H1 (cell line): ENCODE data around the gene CHD1. TPM values are rescaled to one million over a fixed set of nuclear protein-coding genes. Genes with fewer than 3 reads are reported as not detected.

ENCODE experiments used
- CBX5 ChIP-seq: fragments of 300-800, 300-1000 bp; sonication (generic); IDR thresholded peaks from 2 replicates; pipeline ENCODE4 v1.7.1; 2016; ENCODE audit warnings: antibody characterized with exemption, low read length, low read depth
- EZH2 ChIP-seq: fragments of 200-600 bp; sonication (generic); IDR thresholded peaks from 2 replicates; pipeline ENCODE4 v1.7.1; 2012; ENCODE audit warnings: low read depth, mild to moderate bottlenecking, moderate library complexity, low read length, inconsistent platforms; ENCODE audit not compliant: severe bottlenecking
- GTF2F1 ChIP-seq: IDR thresholded peaks from 2 replicates; pipeline ENCODE4 v1.6.1; 2012; ENCODE audit warnings: low read depth, low read length, improper control_type of control experiment, borderline replicate concordance
- POLR2A ChIP-seq, 2 experiments: IDR thresholded peaks; 1 replicate in 1 of 2; 2 replicates in 1 of 2; pipeline ENCODE4 v1.6.1; 2011; ENCODE audit warnings: low read depth in 2 of 2, low read length in 2 of 2, mild to moderate bottlenecking in 2 of 2; ENCODE audit errors: control extremely low read depth in 1 of 2
- SIN3A ChIP-seq, 2 experiments: IDR thresholded peaks in 1 of 2; conservative IDR thresholded peaks in 1 of 2; 2 replicates each; pipeline ENCODE4 v1.6.1; 2011 to 2012; ENCODE audit warnings: low read length in 2 of 2, improper control_type of control experiment in 1 of 2, low read depth in 1 of 2, mild to moderate bottlenecking in 1 of 2
- SP4 ChIP-seq: IDR thresholded peaks from 2 replicates; pipeline ENCODE4 v1.6.1; 2012; ENCODE audit warnings: low read length, inconsistent platforms
- YY1 ChIP-seq: IDR thresholded peaks from 2 replicates; pipeline ENCODE4 v1.6.1; 2011; ENCODE audit warnings: low read depth, mild to moderate bottlenecking, low read length
- polyA plus RNA-seq, 7 experiments: library from polyadenylated mRNA; depleted of rRNA in 3 of 7; stranded (reverse) in 5 of 7; unstranded in 2 of 7; fragments of >200 nt in 5 of 7; fragments of 200-250 nt in 2 of 7; gene quantifications; 1 replicate in 5 of 7; 2 replicates in 1 of 7; 4 replicates in 1 of 7; pipeline versions ENCODE4 v1.2.1 to v1.2.3, GENCODE V29; 2011 to 2013; ENCODE audit warnings: missing spikeins in 2 of 7, mixed read lengths in 2 of 7
- total RNA-seq: library from RNA; stranded (reverse); fragmentation: NEBNext Ultra II Directional; extraction: Animal tissue kit (Norgen Biotek cat#: 25700); gene quantifications from 2 replicates; pipeline ENCODE4 v1.2.1, GENCODE V29; 2021
- TF ChIP-seq, protein P1 (sequence below): fragments of 300-600 bp; sonication (generic); IDR thresholded peaks from 2 replicates; pipeline ENCODE4 v1.7.1; 2012; ENCODE audit warnings: low read length, moderate library complexity, mild to moderate bottlenecking, inconsistent platforms; ENCODE audit not compliant: insufficient replicate concordance
- TF ChIP-seq, protein P2 (sequence below): IDR thresholded peaks from 2 replicates; pipeline ENCODE4 v1.6.1; 2011; ENCODE audit warnings: low read length, improper control_type of control experiment

CHD1 gene
- total and polyA plus RNA-seq, 2 of the 8 experiments (the other 6 are each of a cell fraction or from before 2014, with no cell fraction given), result 15.6 to 53.0 TPM

DNA sequence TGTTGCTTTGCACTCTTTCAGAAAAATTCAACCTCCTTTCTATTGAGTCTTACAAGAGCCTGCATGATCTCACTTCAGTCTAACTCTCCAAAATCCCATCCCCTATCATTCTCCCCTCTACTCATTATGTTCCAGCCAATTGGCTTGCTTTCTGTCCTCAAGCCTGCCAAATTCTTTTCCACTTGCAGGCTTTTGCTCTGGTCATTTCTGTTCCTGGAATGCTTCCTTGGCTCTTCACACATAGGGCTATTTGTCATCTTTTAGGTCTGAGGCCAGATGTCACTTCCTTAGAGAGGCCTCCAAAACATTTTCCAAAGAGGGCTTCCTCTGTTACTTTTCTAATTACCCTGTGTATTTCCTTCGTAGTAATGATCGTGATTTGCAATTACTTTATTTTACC lies 11.8 kb upstream of the CHD1 start (continued):
- TF ChIP-seq, protein P1, sequence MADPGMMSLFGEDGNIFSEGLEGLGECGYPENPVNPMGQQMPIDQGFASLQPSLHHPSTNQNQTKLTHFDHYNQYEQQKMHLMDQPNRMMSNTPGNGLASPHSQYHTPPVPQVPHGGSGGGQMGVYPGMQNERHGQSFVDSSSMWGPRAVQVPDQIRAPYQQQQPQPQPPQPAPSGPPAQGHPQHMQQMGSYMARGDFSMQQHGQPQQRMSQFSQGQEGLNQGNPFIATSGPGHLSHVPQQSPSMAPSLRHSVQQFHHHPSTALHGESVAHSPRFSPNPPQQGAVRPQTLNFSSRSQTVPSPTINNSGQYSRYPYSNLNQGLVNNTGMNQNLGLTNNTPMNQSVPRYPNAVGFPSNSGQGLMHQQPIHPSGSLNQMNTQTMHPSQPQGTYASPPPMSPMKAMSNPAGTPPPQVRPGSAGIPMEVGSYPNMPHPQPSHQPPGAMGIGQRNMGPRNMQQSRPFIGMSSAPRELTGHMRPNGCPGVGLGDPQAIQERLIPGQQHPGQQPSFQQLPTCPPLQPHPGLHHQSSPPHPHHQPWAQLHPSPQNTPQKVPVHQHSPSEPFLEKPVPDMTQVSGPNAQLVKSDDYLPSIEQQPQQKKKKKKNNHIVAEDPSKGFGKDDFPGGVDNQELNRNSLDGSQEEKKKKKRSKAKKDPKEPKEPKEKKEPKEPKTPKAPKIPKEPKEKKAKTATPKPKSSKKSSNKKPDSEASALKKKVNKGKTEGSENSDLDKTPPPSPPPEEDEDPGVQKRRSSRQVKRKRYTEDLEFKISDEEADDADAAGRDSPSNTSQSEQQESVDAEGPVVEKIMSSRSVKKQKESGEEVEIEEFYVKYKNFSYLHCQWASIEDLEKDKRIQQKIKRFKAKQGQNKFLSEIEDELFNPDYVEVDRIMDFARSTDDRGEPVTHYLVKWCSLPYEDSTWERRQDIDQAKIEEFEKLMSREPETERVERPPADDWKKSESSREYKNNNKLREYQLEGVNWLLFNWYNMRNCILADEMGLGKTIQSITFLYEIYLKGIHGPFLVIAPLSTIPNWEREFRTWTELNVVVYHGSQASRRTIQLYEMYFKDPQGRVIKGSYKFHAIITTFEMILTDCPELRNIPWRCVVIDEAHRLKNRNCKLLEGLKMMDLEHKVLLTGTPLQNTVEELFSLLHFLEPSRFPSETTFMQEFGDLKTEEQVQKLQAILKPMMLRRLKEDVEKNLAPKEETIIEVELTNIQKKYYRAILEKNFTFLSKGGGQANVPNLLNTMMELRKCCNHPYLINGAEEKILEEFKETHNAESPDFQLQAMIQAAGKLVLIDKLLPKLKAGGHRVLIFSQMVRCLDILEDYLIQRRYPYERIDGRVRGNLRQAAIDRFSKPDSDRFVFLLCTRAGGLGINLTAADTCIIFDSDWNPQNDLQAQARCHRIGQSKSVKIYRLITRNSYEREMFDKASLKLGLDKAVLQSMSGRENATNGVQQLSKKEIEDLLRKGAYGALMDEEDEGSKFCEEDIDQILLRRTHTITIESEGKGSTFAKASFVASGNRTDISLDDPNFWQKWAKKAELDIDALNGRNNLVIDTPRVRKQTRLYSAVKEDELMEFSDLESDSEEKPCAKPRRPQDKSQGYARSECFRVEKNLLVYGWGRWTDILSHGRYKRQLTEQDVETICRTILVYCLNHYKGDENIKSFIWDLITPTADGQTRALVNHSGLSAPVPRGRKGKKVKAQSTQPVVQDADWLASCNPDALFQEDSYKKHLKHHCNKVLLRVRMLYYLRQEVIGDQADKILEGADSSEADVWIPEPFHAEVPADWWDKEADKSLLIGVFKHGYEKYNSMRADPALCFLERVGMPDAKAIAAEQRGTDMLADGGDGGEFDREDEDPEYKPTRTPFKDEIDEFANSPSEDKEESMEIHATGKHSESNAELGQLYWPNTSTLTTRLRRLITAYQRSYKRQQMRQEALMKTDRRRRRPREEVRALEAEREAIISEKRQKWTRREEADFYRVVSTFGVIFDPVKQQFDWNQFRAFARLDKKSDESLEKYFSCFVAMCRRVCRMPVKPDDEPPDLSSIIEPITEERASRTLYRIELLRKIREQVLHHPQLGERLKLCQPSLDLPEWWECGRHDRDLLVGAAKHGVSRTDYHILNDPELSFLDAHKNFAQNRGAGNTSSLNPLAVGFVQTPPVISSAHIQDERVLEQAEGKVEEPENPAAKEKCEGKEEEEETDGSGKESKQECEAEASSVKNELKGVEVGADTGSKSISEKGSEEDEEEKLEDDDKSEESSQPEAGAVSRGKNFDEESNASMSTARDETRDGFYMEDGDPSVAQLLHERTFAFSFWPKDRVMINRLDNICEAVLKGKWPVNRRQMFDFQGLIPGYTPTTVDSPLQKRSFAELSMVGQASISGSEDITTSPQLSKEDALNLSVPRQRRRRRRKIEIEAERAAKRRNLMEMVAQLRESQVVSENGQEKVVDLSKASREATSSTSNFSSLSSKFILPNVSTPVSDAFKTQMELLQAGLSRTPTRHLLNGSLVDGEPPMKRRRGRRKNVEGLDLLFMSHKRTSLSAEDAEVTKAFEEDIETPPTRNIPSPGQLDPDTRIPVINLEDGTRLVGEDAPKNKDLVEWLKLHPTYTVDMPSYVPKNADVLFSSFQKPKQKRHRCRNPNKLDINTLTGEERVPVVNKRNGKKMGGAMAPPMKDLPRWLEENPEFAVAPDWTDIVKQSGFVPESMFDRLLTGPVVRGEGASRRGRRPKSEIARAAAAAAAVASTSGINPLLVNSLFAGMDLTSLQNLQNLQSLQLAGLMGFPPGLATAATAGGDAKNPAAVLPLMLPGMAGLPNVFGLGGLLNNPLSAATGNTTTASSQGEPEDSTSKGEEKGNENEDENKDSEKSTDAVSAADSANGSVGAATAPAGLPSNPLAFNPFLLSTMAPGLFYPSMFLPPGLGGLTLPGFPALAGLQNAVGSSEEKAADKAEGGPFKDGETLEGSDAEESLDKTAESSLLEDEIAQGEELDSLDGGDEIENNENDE, result no peak
- TF ChIP-seq CBX5 (no peak), POLR2A (IDR thresholded peaks at IDR 0.05; ENCODE audit: control extremely low read depth in 1 of 2, low read depth in 2 of 2, low read length in 2 of 2) (no peak), SIN3A (conservative IDR thresholded peaks at IDR 0.05 in 1 of 2, IDR thresholded peaks at IDR 0.05 in 1 of 2; ENCODE audit: low read depth in 1 of 2, low read length in 2 of 2) (no peak), YY1 (no peak), GTF2F1 (no peak), SP4 (no peak), EZH2 (no peak)
- TF ChIP-seq, protein P2, sequence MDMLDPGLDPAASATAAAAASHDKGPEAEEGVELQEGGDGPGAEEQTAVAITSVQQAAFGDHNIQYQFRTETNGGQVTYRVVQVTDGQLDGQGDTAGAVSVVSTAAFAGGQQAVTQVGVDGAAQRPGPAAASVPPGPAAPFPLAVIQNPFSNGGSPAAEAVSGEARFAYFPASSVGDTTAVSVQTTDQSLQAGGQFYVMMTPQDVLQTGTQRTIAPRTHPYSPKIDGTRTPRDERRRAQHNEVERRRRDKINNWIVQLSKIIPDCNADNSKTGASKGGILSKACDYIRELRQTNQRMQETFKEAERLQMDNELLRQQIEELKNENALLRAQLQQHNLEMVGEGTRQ, result no peak
